WI38 (cell line): ENCODE data around the gene RWDD1.

Experiments
- H3K4me3 ChIP-seq: 2 replicates; pipeline ENCODE4 v1.5.1; 2011; ENCODE audit warnings: low read depth, mild to moderate bottlenecking, control low read depth, low read length
- CTCF ChIP-seq: IDR thresholded peaks from 2 replicates; pipeline ENCODE4 v1.5.1; 2012; ENCODE audit warnings: low read depth, mild to moderate bottlenecking, control low read depth, low read length

The RWDD1 gene

GRCh38 chr6:116547358-116547757 is 23.9 kb upstream of the RWDD1 start:
- H3K4me3 ChIP-seq: no peak overlapping the region
- no peak for TF ChIP-seq CTCF

GRCh38 chr6:116550796-116551195 is 20.5 kb upstream of the RWDD1 start:
- no peak overlapping the region for H3K4me3 ChIP-seq
- TF ChIP-seq CTCF: no peak

GRCh38 chr6:116553451-116553850 is 17.9 kb upstream of the RWDD1 start, which contains the start of gene CALHM4:
TSS of gene CALHM4 (plus strand) at chr6:116553751. CDS start at chr6:116553794, 43 bp downstream.
- TF ChIP-seq CTCF: no peak
- H3K4me3 ChIP-seq: no peak within 1 kb of the TSS

- TF ChIP-seq CTCF: no peak
- H3K4me3 ChIP-seq: no peak overlapping the region
Observed at GRCh38 chr6:116556065-116556464, 15.2 kb upstream of the RWDD1 start.

GRCh38 chr6:116556814-116557415 is 14.4 kb upstream of the RWDD1 start:
- TF ChIP-seq CTCF: no peak
- no peak overlapping the region for H3K4me3 ChIP-seq

GRCh38 chr6:116557893-116558292 is 13.4 kb upstream of the RWDD1 start:
- H3K4me3 ChIP-seq: no peak overlapping the region
- no peak for TF ChIP-seq CTCF

- TF ChIP-seq CTCF: no peak
- no peak overlapping the region for H3K4me3 ChIP-seq
Observed at GRCh38 chr6:116560130-116560529, 11.2 kb upstream of the RWDD1 start.
